Prostate gland (tissue), 2 donors: ENCODE data around the gene SLC16A2. TPM values are rescaled to one million over a fixed set of nuclear protein-coding genes. Genes with fewer than 3 reads are reported as not detected.

Source experiments
- DNase-seq: peaks from one replicate; pipeline ENCODE4 v3.0.0-alpha.2; 2019; ENCODE audit warnings: low spot score
- H3K27ac ChIP-seq, 2 donors: fragments of 200-600 bp; sonication (generic); 2 replicates each; pipeline ENCODE4 v1.5.1; 2017 to 2019
- H3K27me3 ChIP-seq: fragments of 200-600 bp; sonication (generic); replicated peaks from 2 replicates; pipeline ENCODE4 v1.5.1; 2019; ENCODE audit not compliant: insufficient read depth
- H3K36me3 ChIP-seq, 2 donors: fragments of 200-600 bp; sonication (generic); 1 replicate in 1 of 2; 2 replicates in 1 of 2; pipeline versions ENCODE4 v1.5.1 to v1.8.1; 2017 to 2019
- H3K4me1 ChIP-seq: fragments of 200-600 bp; sonication (generic); replicated peaks from 2 replicates; pipeline ENCODE4 v1.5.1; 2019
- H3K4me3 ChIP-seq, 2 donors: fragments of 200-600 bp; sonication (generic); 2 replicates each; pipeline ENCODE4 v1.5.1; 2017 to 2019
- H3K9me3 ChIP-seq: fragments of 200-600 bp; sonication (generic); 2 replicates; pipeline ENCODE4 v1.5.1; 2017
- CTCF ChIP-seq, 4 experiments: fragments of 200-600 bp in 2 of 4; fragments of 450-650 bp in 2 of 4; sonication (generic) in 2 of 4; IDR thresholded peaks; 1 replicate in 3 of 4; 2 replicates in 1 of 4; pipeline ENCODE4 v1.5.1; 2016 to 2019; ENCODE audit warnings: antibody characterized with exemption in 4 of 4, mild to moderate bottlenecking in 2 of 4, moderate library complexity in 2 of 4
- POLR2A ChIP-seq: fragments of 450-650 bp; IDR thresholded peaks from one replicate; pipeline ENCODE4 v1.6.1; 2016; ENCODE audit warnings: antibody characterized with exemption, mild to moderate bottlenecking
- POLR2AphosphoS5 ChIP-seq: sonication (generic); formaldehyde crosslinking; IDR thresholded peaks from one replicate; pipeline ENCODE4 v1.6.1; 2017; ENCODE audit warnings: antibody characterized with exemption
- WGBS: methylation state at CpG from one replicate; pipeline ENCODE4 v1.1.5; 2018; 5-methylcytosine and 5-hydroxymethylcytosine counted together
- intact Hi-C: fragments of 100-400 bp; cut with DNase I; formaldehyde crosslinking; loops from one replicate; pipeline ENCODE4 v1.14.2; 2022
- total RNA-seq, 2 donors: library from RNA; depleted of rRNA; stranded (reverse); fragments of >200 nt; gene quantifications; one replicate each; pipeline ENCODE4 v1.1.0, GENCODE V29; 2016

The SLC16A2 gene
- total RNA-seq, 2 donors from 2014 or later, result 8.7 to 9.3 TPM

- intact Hi-C loops, result no loop called here
- no peak for DNase-seq
- H3K36me3 ChIP-seq, result no peaks in the 10 kb centered on the region
- no peaks in the 10 kb centered on the region for H3K9me3 ChIP-seq
- H3K27me3 ChIP-seq, result no peaks in the 10 kb centered on the region
- TF ChIP-seq POLR2AphosphoS5 (no peak), CTCF (IDR thresholded peaks at IDR 0.05) (no peak), POLR2A (no peak)
- H3K4me3 ChIP-seq, result no peak overlapping the region
- H3K27ac ChIP-seq, result no peak overlapping the region
- no peaks in the 10 kb centered on the region for H3K4me1 ChIP-seq
- 100% methylated on average over 1 of the region's 1 CpG for WGBS
These were observed 69.0 kb downstream of the SLC16A2 start for GRCh38 chrX:74490247-74490646.

GRCh38 chrX:74492720-74493201 lies 71.5 kb downstream of the SLC16A2 start:
- Histone ChIP-seq H3K4me1 (no peaks in the 10 kb centered on the region), H3K36me3 (no peaks in the 10 kb centered on the region), H3K4me3 (no peak overlapping the region), H3K27ac (no peak overlapping the region), H3K9me3 (no peaks in the 10 kb centered on the region), H3K27me3 (no peaks in the 10 kb centered on the region)
- no peak for DNase-seq
- TF ChIP-seq CTCF (IDR thresholded peaks at IDR 0.05) (no peak), POLR2AphosphoS5 (no peak), POLR2A (no peak)
- WGBS, result 38% methylated on average over 3 of the region's 3 CpGs
- intact Hi-C loops, result no loop called here

GRCh38 chrX:74493806-74494205 lies 72.5 kb downstream of the SLC16A2 start:
- Histone ChIP-seq H3K4me1 (no peaks in the 10 kb centered on the region), H3K27ac (no peak overlapping the region), H3K27me3 (no peaks in the 10 kb centered on the region), H3K9me3 (no peaks in the 10 kb centered on the region), H3K4me3 (no peak overlapping the region), H3K36me3 (no peaks in the 10 kb centered on the region)
- no peak for DNase-seq
- no peak for TF ChIP-seq POLR2AphosphoS5
- TF ChIP-seq POLR2A, result no peak
- TF ChIP-seq CTCF (IDR thresholded peaks at IDR 0.05), result no peak
- intact Hi-C loops, result no loop called here
- 83% methylated on average over 3 of the region's 3 CpGs for WGBS

GRCh38 chrX:74498924-74499323 lies 77.6 kb downstream of the SLC16A2 start:
- H3K27ac ChIP-seq, result no peak overlapping the region
- DNase-seq, result no peak
- no peaks in the 10 kb centered on the region for H3K36me3 ChIP-seq
- no peaks in the 10 kb centered on the region for H3K4me1 ChIP-seq
- no peak overlapping the region for H3K4me3 ChIP-seq
- H3K9me3 ChIP-seq, result no peaks in the 10 kb centered on the region
- intact Hi-C loops, result no loop called here
- H3K27me3 ChIP-seq, result no peaks in the 10 kb centered on the region
- TF ChIP-seq CTCF (IDR thresholded peaks at IDR 0.05), result no peak
- TF ChIP-seq POLR2A, result no peak
- TF ChIP-seq POLR2AphosphoS5, result no peak

GRCh38 chrX:74500067-74500466 lies 78.8 kb downstream of the SLC16A2 start:
- no peak for DNase-seq
- Histone ChIP-seq H3K36me3 (no peaks in the 10 kb centered on the region), H3K9me3 (no peaks in the 10 kb centered on the region), H3K27me3 (no peaks in the 10 kb centered on the region), H3K27ac (no peak overlapping the region), H3K4me3 (no peak overlapping the region), H3K4me1 (no peaks in the 10 kb centered on the region)
- 81% methylated on average over 2 of the region's 2 CpGs for WGBS
- TF ChIP-seq POLR2AphosphoS5 (no peak), POLR2A (no peak), CTCF (IDR thresholded peaks at IDR 0.05) (no peak)
- intact Hi-C loops, result no loop called here
